SK-N-SH (cell line): ENCODE results near the gene NF2. TPM values are rescaled to one million over a fixed set of nuclear protein-coding genes. Genes with fewer than 3 reads are reported as not detected.

Experiments
- CTCF ChIA-PET: fragments of 300-600, 350-600 bp; formaldehyde crosslinking; extraction: SDS; loops from one replicate; lab custom pipeline; 2021; lab: Yijun Ruan, JAX
- POLR2A ChIA-PET: fragments of 350-600 bp; sonication (Branson Sonifier 250); formaldehyde crosslinking; extraction: SDS; loops from one replicate; lab custom pipeline; 2020; ENCODE audit warnings: antibody characterized with exemption, inconsistent platforms; lab: Yijun Ruan, JAX
- DNase-seq: peaks from one replicate; pipeline ENCODE4 v3.0.0; 2012
- H2AFZ ChIP-seq: fragments of 200-600 bp; sonication (generic); 2 replicates; pipeline ENCODE4 v1.8.1; 2016; ENCODE audit warnings: antibody characterized with exemption, mild to moderate bottlenecking, low read depth
- H3F3A ChIP-seq: fragments of 200-600 bp; sonication (generic); replicated peaks from 2 replicates; pipeline ENCODE3; 2016; ENCODE audit warnings: antibody characterized with exemption, mild to moderate bottlenecking; ENCODE audit not compliant: insufficient read depth
- H3K27ac ChIP-seq, 2 experiments: fragments of 200-500 bp in 1 of 2; fragments of 200-600 bp in 1 of 2; sonication (Bioruptor generic) in 1 of 2; sonication (generic), shearing (Covaris generic) in 1 of 2; 2 replicates each; pipeline versions ENCODE4 v1.5.1 to v1.6.1; 2014 to 2016; ENCODE audit warnings: low read depth in 2 of 2, inconsistent platforms in 1 of 2, low read length in 1 of 2, mild to moderate bottlenecking in 1 of 2, mixed read lengths in 1 of 2
- H3K27me3 ChIP-seq: fragments of 200-600 bp; sonication (generic), shearing (Covaris generic); 2 replicates; pipeline ENCODE4 v1.6.1; 2016; ENCODE audit warnings: mixed run types; ENCODE audit not compliant: insufficient read depth
- H3K36me3 ChIP-seq, 2 experiments: fragments of 200-500 bp in 1 of 2; fragments of 200-600 bp in 1 of 2; sonication (Bioruptor generic) in 1 of 2; sonication (generic) in 1 of 2; replicated peaks in 1 of 2; 2 replicates each; pipeline versions ENCODE3 to v1.5.1; 2014 to 2016; ENCODE audit warnings: low read length in 1 of 2, mild to moderate bottlenecking in 1 of 2; ENCODE audit not compliant: insufficient read depth in 2 of 2, control insufficient read depth in 1 of 2
- H3K4me1 ChIP-seq, 2 experiments: fragments of 200-500 bp in 1 of 2; fragments of 200-600 bp in 1 of 2; sonication (Bioruptor generic) in 1 of 2; sonication (generic), shearing (Covaris generic) in 1 of 2; 2 replicates each; pipeline versions ENCODE4 v1.5.1 to v1.6.1; 2014 to 2016; ENCODE audit warnings: low read depth in 1 of 2, low read length in 1 of 2, mixed run types in 1 of 2; ENCODE audit not compliant: insufficient read depth in 2 of 2, control insufficient read depth in 1 of 2
- H3K4me2 ChIP-seq: fragments of 200-600 bp; sonication (generic), shearing (Covaris generic); 2 replicates; pipeline ENCODE4 v1.6.1; 2017; ENCODE audit warnings: mixed run types
- H3K4me3 ChIP-seq, 2 experiments: fragments of 200-500 bp in 1 of 2; fragments of 200-600 bp in 1 of 2; sonication (Bioruptor generic) in 1 of 2; sonication (generic), shearing (Covaris generic) in 1 of 2; 2 replicates each; pipeline versions ENCODE4 v1.5.1 to v1.8.1; 2014 to 2016; ENCODE audit warnings: low read depth in 2 of 2, inconsistent platforms in 1 of 2, low read length in 1 of 2, mild to moderate bottlenecking in 1 of 2, mixed read lengths in 1 of 2, moderate library complexity in 1 of 2
- H3K79me2 ChIP-seq: fragments of 200-600 bp; sonication (generic); 2 replicates; pipeline ENCODE4 v1.8.1; 2017; ENCODE audit warnings: mild to moderate bottlenecking; ENCODE audit not compliant: insufficient read depth
- H3K9ac ChIP-seq: fragments of 200-600 bp; sonication (generic); 2 replicates; pipeline ENCODE4 v1.6.1; 2017; ENCODE audit warnings: mixed run types
- H3K9me2 ChIP-seq: fragments of 200-600 bp; sonication (generic); 2 replicates; pipeline ENCODE4 v1.6.1; 2017; ENCODE audit warnings: mixed run types
- H3K9me3 ChIP-seq: fragments of 200-600 bp; sonication (generic); 2 replicates; pipeline ENCODE4 v1.6.1; 2017; ENCODE audit warnings: mixed run types, mild to moderate bottlenecking, moderate library complexity
- H4K20me1 ChIP-seq: fragments of 200-600 bp; sonication (generic); 2 replicates; pipeline ENCODE4 v1.6.1; 2017; ENCODE audit warnings: mild to moderate bottlenecking, mixed run types; ENCODE audit not compliant: insufficient read depth
- CHD2 ChIP-seq: fragments of 150-350 bp; IDR thresholded peaks from 2 replicates; pipeline ENCODE4 v1.6.1; 2018; ENCODE audit warnings: low read length; ENCODE audit not compliant: partially characterized antibody
- ELF1 ChIP-seq: IDR thresholded peaks from 2 replicates; pipeline ENCODE4 v1.4.0; 2012
- EP300 ChIP-seq, 2 experiments: IDR thresholded peaks; 2 replicates each; pipeline versions ENCODE4 v1.4.0 to v1.6.1; 2012; ENCODE audit warnings: borderline replicate concordance in 1 of 2, low read depth in 1 of 2, low read length in 1 of 2
- FOXJ3 ChIP-seq: sonication (generic); formaldehyde crosslinking; IDR thresholded peaks from 2 replicates; pipeline ENCODE4 v1.5.1; 2020; ENCODE audit warnings: mild to moderate bottlenecking, missing genetic modification reagents
- GABPA ChIP-seq: IDR thresholded peaks from 2 replicates; pipeline ENCODE4 v1.4.0; 2012; ENCODE audit warnings: low read depth, mild to moderate bottlenecking
- NFIC ChIP-seq: IDR thresholded peaks from 2 replicates; pipeline ENCODE4 v1.4.0; 2012; ENCODE audit warnings: borderline replicate concordance
- NRF1 ChIP-seq: IDR thresholded peaks from 2 replicates; pipeline ENCODE4 v1.6.1; 2012; ENCODE audit warnings: low read depth, mild to moderate bottlenecking, low read length
- RAD21 ChIP-seq: IDR thresholded peaks from 2 replicates; pipeline ENCODE4 v1.6.1; 2012; ENCODE audit warnings: mild to moderate bottlenecking, low read length
- SMC3 ChIP-seq: IDR thresholded peaks from 2 replicates; pipeline ENCODE4 v1.6.1; 2012; ENCODE audit warnings: low read depth, low read length, improper control_type of control experiment
- TAF1 ChIP-seq: IDR thresholded peaks from 2 replicates; pipeline ENCODE4 v1.6.1; 2012; ENCODE audit warnings: low read depth, mild to moderate bottlenecking, low read length, moderate library complexity, borderline replicate concordance
- TEAD4 ChIP-seq: IDR thresholded peaks from 2 replicates; pipeline ENCODE4 v1.4.0; 2012; ENCODE audit warnings: mild to moderate bottlenecking, borderline replicate concordance; ENCODE audit not compliant: insufficient read depth
- YY1 ChIP-seq: IDR thresholded peaks from 2 replicates; pipeline ENCODE4 v1.4.0; 2012; ENCODE audit warnings: low read depth, mild to moderate bottlenecking
- WGBS: methylation state at CpG from one replicate; pipeline ENCODE4 v1.1.6; 2017; ENCODE audit warnings: low lambda C conversion rate; 5-methylcytosine and 5-hydroxymethylcytosine counted together
- polyA plus RNA-seq, 3 experiments: library from polyadenylated mRNA; depleted of rRNA; stranded (reverse); fragments of >200 nt; gene quantifications; 2 replicates each; pipeline ENCODE4 v1.2.3, GENCODE V29; 2012
- TF ChIP-seq, protein P1 (sequence below): fragments of 150-350 bp; IDR thresholded peaks from 2 replicates; pipeline ENCODE4 v1.6.1; 2017; ENCODE audit warnings: antibody characterized with exemption, low read length, low read depth, borderline replicate concordance
- TF ChIP-seq, protein P2 (sequence below): IDR thresholded peaks from 2 replicates; pipeline ENCODE4 v1.4.0; 2012; ENCODE audit warnings: low read depth, borderline replicate concordance

The NF2 gene
- polyA plus RNA-seq, 1 of the 3 experiments (the other 2 are of a cell fraction): 44.1 TPM

DNA sequence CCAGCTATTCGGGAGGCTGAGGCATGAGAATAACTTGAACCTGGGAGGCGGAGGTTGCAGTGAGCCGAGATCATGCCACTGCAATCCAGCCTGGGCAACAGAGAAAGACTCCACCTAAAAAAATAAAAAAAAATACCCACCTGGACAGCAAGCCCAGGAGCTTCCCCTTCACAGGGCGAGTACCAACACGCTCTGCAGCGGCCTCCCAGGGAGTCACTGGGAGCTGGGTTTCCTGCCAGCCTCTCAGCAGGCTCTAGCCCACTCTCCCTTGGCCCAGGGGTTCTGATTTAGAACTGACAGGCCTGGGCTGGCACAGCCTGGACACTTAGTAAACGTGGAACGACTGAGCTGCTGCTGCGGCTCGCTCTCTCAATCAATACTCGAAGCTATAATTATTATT lies 114.4 kb downstream of the NF2 start:
- H3K4me2 ChIP-seq: no peak overlapping the region
- ChIA-PET CTCF (interaction anchor here (0.9 to 5.2 kb wide), 7 partner anchors 9 to 371 kb away, joined by 3 to 34 read pairs (median 5); no protein-coding TSS in a partner anchor), POLR2A (interaction anchor here (2.5 kb wide), 1 partner anchor 13 kb away, joined by 13 read pairs; no protein-coding TSS in a partner anchor)
- no peak for DNase-seq
- no peak overlapping the region for H3K9ac ChIP-seq
- H3F3A ChIP-seq: no peaks in the 10 kb centered on the region
- peaks cover 0 to 64% of the 10 kb centered on the region in 2 experiments; a peak in 1 of 4 replicates for H3K4me1 ChIP-seq
- no peaks in the 10 kb centered on the region for H3K36me3 ChIP-seq
- H3K79me2 ChIP-seq: no peaks in the 10 kb centered on the region
- no peak overlapping the region; a peak in 1 of 4 replicates for H3K27ac ChIP-seq
- H3K9me2 ChIP-seq: no peaks in the 10 kb centered on the region
- WGBS: 79% methylated on average over 10 of the region's 11 CpGs
- TF ChIP-seq TAF1 (no peak), NFIC (no peak), FOXJ3 (CRISPR knock-in tag) (no peak), RAD21 (no peak), YY1 (no peak), GABPA (no peak), NRF1 (no peak), ELF1 (no peak)
- TF ChIP-seq, protein P1, sequence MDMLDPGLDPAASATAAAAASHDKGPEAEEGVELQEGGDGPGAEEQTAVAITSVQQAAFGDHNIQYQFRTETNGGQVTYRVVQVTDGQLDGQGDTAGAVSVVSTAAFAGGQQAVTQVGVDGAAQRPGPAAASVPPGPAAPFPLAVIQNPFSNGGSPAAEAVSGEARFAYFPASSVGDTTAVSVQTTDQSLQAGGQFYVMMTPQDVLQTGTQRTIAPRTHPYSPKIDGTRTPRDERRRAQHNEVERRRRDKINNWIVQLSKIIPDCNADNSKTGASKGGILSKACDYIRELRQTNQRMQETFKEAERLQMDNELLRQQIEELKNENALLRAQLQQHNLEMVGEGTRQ: no peak
- peaks cover 12% of the 10 kb centered on the region; the same call in 1 of the 2 replicates for H4K20me1 ChIP-seq
- peaks cover 18% of the 10 kb centered on the region; the same call in 1 of the 2 replicates for H3K27me3 ChIP-seq
- no peak overlapping the region for H3K4me3 ChIP-seq
- H2AFZ ChIP-seq: no peak overlapping the region
- no peaks in the 10 kb centered on the region for H3K9me3 ChIP-seq

DNA sequence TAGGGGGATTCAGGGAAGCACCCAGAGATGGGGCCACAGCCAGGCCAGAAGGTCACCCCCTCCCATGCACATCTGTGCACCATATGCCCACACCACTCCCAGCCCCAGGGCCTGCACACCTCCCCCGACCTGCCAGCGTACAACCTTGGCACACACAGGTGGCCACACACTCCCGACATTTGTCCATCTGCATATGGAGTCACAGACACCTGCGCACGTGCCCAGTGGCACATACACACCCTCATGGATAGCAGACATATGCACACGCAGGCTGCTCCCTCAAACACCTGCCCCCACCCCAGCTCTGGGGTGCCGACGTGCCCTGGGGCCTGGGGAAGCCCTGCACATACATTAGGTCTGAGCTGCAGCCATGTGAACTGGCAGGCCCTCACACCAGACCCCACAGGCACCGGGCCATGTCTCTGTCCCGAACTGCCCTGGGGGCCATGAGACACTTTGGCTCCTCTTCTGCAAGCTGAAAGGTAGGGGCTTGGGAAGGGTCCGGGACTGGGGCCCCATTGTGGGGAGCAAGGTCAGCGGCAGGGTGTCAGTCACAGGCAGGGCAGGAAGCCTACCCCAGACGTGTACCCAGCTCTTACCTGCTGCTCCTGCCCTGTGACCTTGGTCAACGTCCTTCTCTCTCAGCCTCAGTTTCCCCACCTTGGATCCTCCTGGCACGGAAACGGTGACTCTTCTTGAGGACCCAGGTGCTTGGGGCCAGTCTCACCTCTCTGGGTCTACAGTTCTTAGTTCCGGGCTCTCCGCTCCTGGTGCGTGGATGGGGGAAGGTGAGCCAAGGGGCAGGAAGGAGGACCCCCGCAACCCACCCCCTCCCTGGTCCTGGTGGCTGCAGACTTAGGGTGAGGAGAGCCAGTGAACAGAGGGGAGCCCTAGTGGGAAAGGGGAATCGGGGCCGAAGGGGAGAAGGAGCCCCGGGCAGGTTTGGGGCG lies 115.8 kb downstream of the NF2 start:
- DNase-seq: peak; percentile 72
- Histone ChIP-seq H3K9me2 (no peaks in the 10 kb centered on the region), H4K20me1 (peaks cover 12% of the 10 kb centered on the region; the same call in 1 of the 2 replicates), H3K4me3 (peak overlapping the region in 1 of 2 experiments; percentile 22; a peak in 1 of 4 replicates), H3K27me3 (peaks cover 18% of the 10 kb centered on the region; the same call in 1 of the 2 replicates), H2AFZ (no peak overlapping the region), H3K9ac (no peak overlapping the region), H3K79me2 (no peaks in the 10 kb centered on the region), H3K4me1 (peaks cover 0 to 63% of the 10 kb centered on the region in 2 experiments; a peak in 1 of 4 replicates), H3K36me3 (no peaks in the 10 kb centered on the region), H3K4me2 (no peak overlapping the region), H3K27ac (peak overlapping the region in 1 of 2 experiments; percentile 60; a peak in 2 of 4 replicates), H3K9me3 (no peaks in the 10 kb centered on the region), H3F3A (no peaks in the 10 kb centered on the region)
- TF ChIP-seq, protein P2, sequence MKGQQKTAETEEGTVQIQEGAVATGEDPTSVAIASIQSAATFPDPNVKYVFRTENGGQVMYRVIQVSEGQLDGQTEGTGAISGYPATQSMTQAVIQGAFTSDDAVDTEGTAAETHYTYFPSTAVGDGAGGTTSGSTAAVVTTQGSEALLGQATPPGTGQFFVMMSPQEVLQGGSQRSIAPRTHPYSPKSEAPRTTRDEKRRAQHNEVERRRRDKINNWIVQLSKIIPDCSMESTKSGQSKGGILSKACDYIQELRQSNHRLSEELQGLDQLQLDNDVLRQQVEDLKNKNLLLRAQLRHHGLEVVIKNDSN: no peak
- TF ChIP-seq YY1 (no peak), CHD2 (peak; percentile 6), TEAD4 (no peak), EP300 (IDR thresholded peaks at IDR 0.05; ENCODE audit: borderline replicate concordance in 1 of 2, low read depth in 1 of 2, low read length in 1 of 2) (peak in 1 of 2 experiments; percentile 32; a peak in 1 of 4 replicates), SMC3 (no peak)
- TF ChIP-seq, protein P1: no peak
- WGBS: 47% methylated on average over 10 of the region's 24 CpGs
- ChIA-PET POLR2A (interaction anchor here (0.6 to 2.5 kb wide), 7 partner anchors 8 to 1045 kb away, joined by 3 to 13 read pairs (median 4); no protein-coding TSS in a partner anchor), CTCF (interaction anchor here (0.7 to 5.2 kb wide), 10 partner anchors 8 to 322 kb away, joined by 3 to 34 read pairs (median 4); no protein-coding TSS in a partner anchor)
